ENCODE results near the gene LRMDA. TPM values are rescaled to one million over a fixed set of nuclear protein-coding genes. Genes with fewer than 3 reads are reported as not detected.

LRMDA gene
- polyA plus RNA-seq, 2 of the 4 experiments (the other 2 are of a cell fraction): 4.6 to 5.2 TPM

GRCh38 chr10:75505840-75506506 lies 74.5 kb downstream of the LRMDA start:
- H3K4me3 ChIP-seq: no peak overlapping the region
- H3K27ac ChIP-seq: no peak overlapping the region
- 47% methylated on average over 3 of the region's 3 CpGs for WGBS (ENCODE audit: missing lambda C conversion rate)
- DNase-seq (ENCODE audit: low read depth in 1 of 2, low spot score in 1 of 2) (no peak), FAIRE-seq (no peak), ATAC-seq (no peak)
- ChIA-PET CTCF (interaction anchor here (1.0 kb wide), 1 partner anchor 29 kb away, joined by 3 read pairs; no protein-coding TSS in a partner anchor), POLR2A (no interaction called here)
- TF ChIP-seq CHD4 (IDR thresholded peaks at IDR 0.05; ENCODE audit: borderline replicate concordance) (no peak), HOXA7 (CRISPR knock-in tag; IDR thresholded peaks at IDR 0.05) (no peak), KDM1A (IDR thresholded peaks at IDR 0.05; ENCODE audit: low read depth) (no peak), MAFK (IDR thresholded peaks at IDR 0.05; ENCODE audit: partially characterized antibody) (no peak), FOXS1 (CRISPR knock-in tag; IDR thresholded peaks at IDR 0.05) (no peak), NFE2L2 (conservative IDR thresholded peaks at IDR 0.05; ENCODE audit: low read length) (no peak), REST (IDR thresholded peaks at IDR 0.05) (no peak), BCL3 (IDR thresholded peaks at IDR 0.05) (no peak), RFX5 (IDR thresholded peaks at IDR 0.05) (no peak), USF2 (IDR thresholded peaks at IDR 0.05) (no peak)
- H3K9me3 ChIP-seq: no peaks in the 10 kb centered on the region
- no peak overlapping the region for H3K4me2 ChIP-seq
- H3K4me1 ChIP-seq: peaks cover 19% of the 10 kb centered on the region; the same call in 1 of the 3 replicates

GRCh38 chr10:75506930-75507329 lies 75.5 kb downstream of the LRMDA start:
- WGBS (ENCODE audit: missing lambda C conversion rate): 62% methylated on average over 4 of the region's 4 CpGs
- Histone ChIP-seq H3K9me3 (no peaks in the 10 kb centered on the region), H3K4me2 (no peak overlapping the region), H3K4me1 (peaks cover 19% of the 10 kb centered on the region; the same call in 1 of the 3 replicates), H3K27ac (peak overlapping the region in 1 of 2 experiments; percentile 36; a peak in 2 of 6 replicates), H3K4me3 (no peak overlapping the region)
- ChIA-PET POLR2A (no interaction called here), CTCF (no interaction called here)
- DNase-seq (ENCODE audit: low read depth in 1 of 2, low spot score in 1 of 2) (no peak), FAIRE-seq (no peak), ATAC-seq (no peak)
- TF ChIP-seq PHF8 (IDR thresholded peaks at IDR 0.05; ENCODE audit: borderline replicate concordance, low read depth): no peak
- no peak for TF ChIP-seq EP300 (IDR thresholded peaks at IDR 0.05)
- TF ChIP-seq HOXB13 (CRISPR knock-in tag; IDR thresholded peaks at IDR 0.05; ENCODE audit: low read depth): no peak
- TF ChIP-seq RARB (CRISPR knock-in tag; IDR thresholded peaks at IDR 0.05): no peak
- no peak for TF ChIP-seq HEYL (CRISPR knock-in tag; IDR thresholded peaks at IDR 0.05)
- TF ChIP-seq POLR2AphosphoS2 (conservative IDR thresholded peaks at IDR 0.05; ENCODE audit: low read length): no peak
- TF ChIP-seq NFE2L2 (conservative IDR thresholded peaks at IDR 0.05; ENCODE audit: low read length): no peak
- no peak for TF ChIP-seq FOXS1 (CRISPR knock-in tag; IDR thresholded peaks at IDR 0.05)
- TF ChIP-seq JUNB (IDR thresholded peaks at IDR 0.05): no peak
- no peak for TF ChIP-seq EHF (CRISPR knock-in tag; IDR thresholded peaks at IDR 0.05)
- no peak for TF ChIP-seq RCOR1 (IDR thresholded peaks at IDR 0.05; ENCODE audit: low read depth, low read length)

Measured in A549 (cell line).